Fibroblast of skin of abdomen (primary cell): ENCODE measurements around the gene PLSCR4.
A peak's percentile ranks its signal among the peaks of the same experiment; 100 is the strongest.

ENCODE experiments used
- DNase-seq: peaks from one replicate; pipeline ENCODE4 v3.0.0-alpha.2; 2013

PLSCR4 gene

DNA sequence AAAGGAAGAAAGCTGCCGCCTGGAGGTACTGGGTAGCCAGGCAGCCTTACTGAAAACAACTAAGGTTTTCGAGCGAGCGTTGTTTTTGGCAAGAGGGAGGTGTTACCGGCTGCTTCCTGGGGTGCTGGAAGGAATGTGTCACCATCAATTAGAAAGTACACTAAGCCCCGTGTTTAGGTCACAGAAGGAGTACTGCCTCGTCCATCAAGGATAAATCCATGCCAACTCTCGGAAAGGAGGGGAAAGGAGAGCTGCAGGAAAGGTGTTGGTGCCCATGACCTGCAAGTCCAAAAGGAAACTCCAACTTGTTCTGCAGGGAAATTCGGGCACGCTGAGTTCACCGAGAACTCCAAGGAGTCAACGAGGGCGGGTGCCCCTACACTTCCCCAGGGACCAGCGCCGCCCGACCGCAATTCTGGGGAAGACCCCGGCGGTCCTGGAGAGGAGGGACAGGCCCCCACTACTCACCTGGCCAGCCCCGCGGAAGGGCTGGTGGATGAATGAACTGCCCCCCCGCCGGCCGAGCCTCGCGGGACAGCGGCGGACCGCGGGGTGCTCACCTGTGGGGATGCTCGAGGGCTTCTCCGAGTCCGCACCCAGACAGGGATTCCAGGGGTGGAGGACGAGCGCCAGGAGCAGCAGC lies 90.5 kb downstream of the PLSCR4 start:
- DNase-seq: peak; percentile 83

DNA sequence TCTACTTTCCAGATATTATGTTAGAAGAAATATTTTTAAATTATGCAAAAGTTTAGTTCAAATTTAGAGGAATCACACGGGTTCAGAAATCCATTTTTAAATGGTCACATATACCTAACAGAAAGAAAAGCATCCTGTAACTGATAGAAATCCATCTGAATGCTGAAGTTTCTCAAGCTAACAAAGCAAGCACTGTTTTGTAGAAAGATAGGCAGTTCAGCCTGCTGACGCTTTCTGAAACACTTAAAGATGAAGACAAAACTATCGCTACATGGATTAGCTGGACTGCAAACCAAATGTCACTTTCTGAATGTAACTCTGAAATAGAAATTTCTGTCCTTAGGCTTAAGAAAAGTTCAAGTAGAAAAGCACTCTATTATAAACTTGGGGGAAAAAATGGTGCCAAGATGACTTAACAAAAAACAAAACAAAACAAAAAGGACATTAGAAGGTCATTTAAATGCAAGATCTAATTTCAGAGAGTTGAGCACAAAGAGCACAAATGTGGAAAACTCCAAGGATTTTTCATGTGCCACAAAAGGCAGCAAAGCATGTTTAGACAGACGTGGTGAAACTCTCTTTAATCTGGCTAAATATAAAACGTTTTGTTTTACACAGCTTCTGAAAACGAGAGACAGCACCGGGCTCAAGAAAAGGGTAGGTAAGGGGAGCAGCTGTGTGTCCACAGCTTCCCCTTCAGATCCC lies 91.1 kb downstream of the PLSCR4 start:
- no peak for DNase-seq

DNA sequence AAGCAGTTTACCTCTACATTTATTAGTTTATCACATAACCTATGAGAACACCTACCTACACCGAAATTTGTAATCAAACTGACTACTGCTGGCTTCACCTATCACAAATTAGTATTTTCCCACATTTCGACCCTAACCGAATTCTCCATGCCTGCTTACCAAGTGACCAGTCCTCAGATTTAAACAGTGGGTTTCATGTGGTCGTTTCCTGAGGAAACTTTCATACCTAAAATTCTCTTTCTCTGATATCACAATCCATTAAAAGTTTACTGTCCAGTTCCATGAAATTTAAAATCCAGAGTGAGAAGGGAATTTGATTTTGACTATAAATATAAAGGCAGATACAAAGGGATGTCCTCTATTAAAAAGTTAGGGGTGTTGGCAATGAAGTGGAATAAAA lies 91.9 kb downstream of the PLSCR4 start:
- DNase-seq: no peak

DNA sequence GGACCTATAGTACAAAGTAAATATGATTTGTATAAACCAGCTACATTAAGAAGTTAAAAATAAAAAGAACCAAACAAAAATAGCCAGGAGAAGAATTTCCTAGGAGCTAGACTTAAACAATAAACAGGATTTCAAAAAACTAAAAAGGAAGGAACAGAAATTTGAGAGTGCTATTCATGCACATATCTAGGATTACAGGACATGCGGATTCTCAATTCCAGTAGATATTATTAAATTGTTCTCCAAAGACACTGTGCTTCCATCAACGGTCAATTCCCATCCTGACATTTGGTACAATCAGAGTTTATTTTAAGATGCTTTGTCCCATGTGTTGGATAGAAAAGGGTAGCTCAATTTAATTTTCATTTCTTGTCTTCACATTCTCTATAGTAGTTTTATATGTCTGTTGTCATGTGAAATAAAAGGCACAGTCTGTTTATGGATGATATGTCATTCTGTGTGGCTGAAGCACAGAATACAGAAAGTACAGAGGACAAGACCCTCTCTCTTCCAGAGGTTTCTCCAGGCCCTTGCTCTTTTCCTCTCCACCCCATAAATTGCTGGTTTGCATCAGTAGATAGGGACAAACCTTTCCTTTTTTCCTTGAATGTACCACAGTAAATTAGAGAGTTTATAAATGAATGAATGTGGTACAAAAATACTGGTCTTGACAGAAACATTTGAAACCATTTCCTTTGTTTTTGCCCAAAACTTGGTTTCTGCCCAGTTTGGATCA lies 93.4 kb downstream of the PLSCR4 start:
- DNase-seq: no peak

DNA sequence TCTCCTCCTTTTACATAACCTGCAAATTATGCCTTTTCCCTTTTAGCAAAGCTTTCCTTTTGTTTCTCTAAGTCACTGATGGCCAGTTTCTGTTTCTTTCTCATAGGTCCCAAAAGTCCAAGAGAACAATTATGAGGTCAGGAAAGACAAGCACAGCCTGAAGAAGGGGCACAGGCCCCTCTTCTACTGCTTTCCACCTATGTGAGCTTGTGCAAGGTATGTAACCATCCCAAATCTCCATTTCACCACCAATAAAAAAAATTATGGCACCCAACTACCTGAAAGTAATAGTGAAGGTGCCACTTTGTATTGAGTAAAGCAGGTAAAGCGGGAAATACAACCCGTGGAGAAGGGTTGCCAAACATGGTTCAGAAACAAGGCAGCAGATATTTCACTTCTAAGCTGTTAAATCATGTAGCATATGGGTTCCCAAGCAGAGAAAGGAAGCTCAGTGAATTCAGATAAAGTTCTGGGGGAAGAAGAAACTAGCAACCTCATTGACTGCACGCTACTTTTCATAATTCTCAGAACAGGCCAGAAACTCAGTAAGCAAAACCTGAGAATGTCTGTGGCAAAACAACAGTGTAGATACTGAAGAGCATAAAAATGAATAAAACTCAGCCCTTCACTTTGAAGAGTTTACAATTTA lies 94.1 kb downstream of the PLSCR4 start:
- no peak for DNase-seq

- DNase-seq: peak; percentile 51
Observed at GRCh38 chr3:146156095-146156494, 94.8 kb downstream of the PLSCR4 start.

DNA sequence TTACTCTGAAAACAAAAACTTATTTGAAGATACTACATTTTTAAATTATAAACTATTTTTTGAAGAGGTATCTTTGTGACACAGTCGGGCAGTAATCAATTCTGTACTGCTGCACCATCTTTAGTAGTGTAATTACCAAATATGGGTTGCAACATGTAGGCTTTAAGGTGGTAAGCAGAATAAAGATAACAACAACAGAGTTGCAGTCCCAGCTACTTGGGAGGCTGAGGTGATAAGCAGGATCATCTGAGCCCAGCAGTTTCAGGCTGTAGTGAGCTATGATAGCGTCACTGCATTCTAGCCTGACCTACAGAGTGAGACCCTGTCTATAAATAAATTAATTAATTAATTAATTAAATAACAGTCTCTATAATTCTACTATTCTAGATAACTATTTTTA lies 95.9 kb downstream of the PLSCR4 start:
- no peak for DNase-seq

GRCh38 chr3:146154316-146154715 lies 96.6 kb downstream of the PLSCR4 start:
- no peak for DNase-seq

GRCh38 chr3:146153429-146153828 lies 97.5 kb downstream of the PLSCR4 start:
- no peak for DNase-seq

GRCh38 chr3:146152834-146153233 lies 98.1 kb downstream of the PLSCR4 start:
- no peak for DNase-seq

DNA sequence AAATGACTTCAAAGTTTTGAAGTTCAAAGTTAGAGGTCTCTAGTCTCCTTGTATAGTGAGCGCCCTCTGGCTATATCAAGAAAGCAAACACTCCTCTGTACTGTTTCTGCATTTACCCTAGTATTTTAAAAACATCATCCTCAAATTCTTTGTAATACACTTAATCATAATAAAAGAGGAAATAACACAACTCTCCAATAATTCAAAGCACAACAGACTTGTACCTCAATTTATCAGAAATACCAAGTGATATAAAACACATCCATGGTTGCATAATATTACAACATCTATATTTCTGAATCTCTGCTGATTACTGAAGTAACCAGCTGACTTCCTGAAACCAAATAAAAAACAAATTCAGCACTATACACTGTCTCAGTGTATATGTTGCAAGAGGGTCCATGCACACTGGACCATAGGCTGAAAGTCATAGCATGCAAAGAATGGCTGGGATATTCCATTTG lies 102.4 kb downstream of the PLSCR4 start:
- no peak for DNase-seq

DNA sequence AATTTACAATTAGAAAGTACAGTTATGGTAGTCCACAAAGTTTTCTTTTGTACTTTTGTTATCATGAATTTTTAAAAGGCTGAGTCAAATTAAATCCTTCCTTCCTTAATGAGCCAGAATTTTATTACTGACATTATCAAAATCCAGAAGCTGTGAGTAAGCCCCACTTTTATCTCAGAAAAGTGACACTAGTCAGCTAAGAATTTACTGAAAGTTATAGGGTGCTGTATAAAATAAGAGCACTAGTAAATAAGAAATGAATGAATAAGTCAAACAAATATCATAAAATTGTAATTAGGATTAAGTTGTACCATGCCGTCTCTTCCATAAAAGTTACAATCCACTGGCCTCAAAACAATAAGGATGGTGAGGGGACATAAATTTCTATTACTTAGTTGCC lies 105.3 kb downstream of the PLSCR4 start:
- DNase-seq: no peak

- peak; percentile 59 for DNase-seq
Observed at GRCh38 chr3:146142757-146143156, 108.1 kb downstream of the PLSCR4 start.
